DMS79 treated with DMSO at 0.1 percent for 48 hours (cell line): ENCODE data around the gene SUB1.
A peak's percentile ranks its signal among the peaks of the same experiment; 100 is the strongest.
"Not testable (repeated sequence)": the region's sequence is repeated elsewhere in the genome, so short reads cannot be mapped to it uniquely, and the experiment has no call there.

Source experiments
- DNase-seq: peaks from one replicate; lab custom pipeline; 2025; lab: John Stamatoyannopoulos, UW

Gene SUB1

DNA sequence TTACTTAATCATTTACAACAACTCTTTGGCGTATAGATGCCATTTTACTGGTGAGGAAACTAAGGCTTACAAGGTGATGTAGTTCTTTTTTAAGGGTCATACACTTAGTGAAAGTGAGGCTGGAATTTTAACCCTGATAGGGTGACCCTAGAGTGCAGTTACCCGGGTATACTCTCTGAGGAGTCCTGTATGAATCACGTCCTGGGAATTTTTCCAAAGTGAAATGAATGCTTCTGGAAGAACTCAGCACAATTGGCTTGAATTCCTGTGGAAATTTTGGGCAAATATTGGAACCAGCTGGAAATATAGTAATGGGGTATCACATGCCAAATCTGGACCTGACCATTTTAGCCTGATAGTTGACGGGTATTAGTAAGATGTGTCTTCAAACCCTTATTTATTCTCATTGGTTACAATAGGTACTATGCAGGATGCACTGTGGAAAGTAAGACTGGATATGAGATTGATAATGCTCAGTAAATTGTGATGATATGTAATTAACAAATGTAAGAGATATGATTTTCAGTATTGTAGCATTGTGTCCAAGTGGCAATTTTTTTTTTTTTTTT is 14.8 kb downstream of the SUB1 start:
- DNase-seq = no peak

DNA sequence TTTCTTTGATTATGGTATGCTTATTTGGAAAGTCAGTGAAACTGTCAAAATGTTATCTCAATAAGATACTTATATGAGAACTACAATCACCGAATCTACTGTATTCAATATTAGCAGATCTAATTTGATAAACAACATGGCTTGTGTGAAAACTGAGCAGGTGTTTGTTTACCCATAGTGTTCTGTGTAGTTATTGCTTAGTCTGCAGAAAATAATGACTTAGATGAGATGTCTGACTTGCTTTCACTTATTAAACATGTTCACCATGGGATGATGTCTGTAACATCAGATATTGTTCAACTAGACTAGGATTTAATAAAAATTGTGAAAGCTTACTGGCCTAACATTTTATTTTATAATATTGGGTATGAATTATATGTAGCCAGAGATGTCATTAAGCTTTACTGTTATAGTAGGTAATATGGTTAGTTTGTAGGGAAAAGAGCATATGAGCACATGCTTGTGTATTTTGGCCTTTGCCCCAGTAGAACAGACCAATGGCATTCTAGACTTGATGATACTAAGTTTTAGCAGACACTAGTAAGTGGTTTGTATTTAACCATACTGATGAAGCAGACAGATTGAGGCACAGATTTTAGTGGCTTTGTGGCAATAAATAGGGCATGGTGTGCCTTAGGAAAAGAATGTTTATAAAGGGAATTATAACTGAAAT is 16.4 kb downstream of the SUB1 start:
- no peak for DNase-seq

DNA sequence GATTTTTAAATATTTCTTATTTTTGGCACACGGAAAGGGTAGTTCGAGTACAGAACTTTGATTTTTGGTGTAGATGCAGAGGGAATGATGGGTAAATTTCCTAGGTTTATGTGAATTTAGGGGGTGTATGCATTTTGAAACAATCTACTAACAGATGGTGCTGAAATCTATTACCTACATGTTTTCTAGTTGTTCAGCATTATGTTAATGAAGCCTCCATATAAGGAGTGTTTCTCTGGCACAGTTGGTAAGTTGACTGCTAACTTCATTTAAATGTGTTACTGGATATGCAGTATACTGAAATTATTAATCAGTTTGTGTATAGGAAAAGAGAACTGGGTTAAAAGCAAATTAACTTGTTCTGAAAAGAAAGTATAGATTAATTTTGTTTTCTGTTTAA is 17.5 kb downstream of the SUB1 start:
- DNase-seq = no peak

DNA sequence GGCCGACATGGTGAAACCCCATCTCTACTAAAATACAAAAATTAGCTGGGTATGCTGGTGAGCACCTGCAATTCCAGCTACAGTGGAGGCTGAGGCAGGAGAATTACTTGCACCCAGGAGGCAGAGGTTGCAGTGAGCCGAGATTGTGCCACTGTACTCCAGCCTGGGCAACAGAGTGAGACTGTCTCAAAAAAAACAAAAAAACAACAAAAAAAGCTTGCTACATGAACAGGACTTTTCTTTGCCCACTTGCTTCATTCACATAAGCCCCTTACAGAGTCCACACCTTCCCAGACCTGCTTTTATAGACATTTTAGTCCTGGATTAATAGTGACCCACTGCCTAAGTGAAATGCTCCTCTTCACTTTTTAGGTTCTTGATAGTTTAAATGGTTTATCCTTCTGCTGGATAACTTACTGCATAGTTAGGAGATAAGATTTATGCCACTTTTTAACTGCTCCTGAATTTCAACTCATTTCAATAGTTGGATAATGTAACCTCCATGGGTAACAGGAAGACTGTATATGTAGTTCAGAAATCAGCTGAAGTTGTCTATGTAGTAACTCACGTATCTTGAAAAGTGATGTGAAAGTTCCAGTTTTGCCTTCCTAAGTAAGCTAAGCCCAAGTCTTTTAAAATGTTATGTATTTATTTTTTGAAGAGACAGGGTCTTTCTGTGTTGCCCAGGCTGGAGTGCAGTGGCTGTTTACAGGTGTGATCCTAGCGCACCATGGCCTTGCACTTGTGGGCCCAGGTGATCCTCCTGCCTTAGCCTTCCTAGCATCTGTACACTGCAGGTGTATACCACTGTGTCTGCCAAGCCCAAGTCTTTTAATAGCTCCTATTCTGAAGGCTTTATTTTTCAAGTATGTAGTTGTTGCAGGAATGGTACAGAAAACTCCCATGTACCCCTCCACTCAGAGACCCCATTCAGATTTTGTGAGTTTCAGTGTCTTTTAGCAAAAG is 19.7 kb downstream of the SUB1 start:
- no peak for DNase-seq

DNA sequence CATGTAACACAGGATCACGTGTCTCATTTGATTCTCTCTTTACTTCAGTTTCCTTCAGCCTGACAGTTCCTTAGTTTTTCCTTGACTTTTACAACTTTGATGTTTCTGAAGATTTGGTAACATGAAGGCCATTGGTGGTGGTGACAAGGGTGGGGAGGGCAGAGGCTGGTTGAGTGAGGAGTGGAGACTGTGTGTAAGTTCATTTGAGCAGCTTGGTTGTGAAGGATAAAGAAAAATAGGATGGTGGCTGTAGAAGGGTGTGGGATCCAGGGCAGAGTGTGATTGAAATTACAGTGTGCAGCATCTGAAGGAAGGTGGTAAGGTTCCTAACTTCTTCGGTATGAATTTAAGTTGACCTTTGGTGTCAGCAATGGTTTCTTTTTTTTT is 20.4 kb downstream of the SUB1 start:
- no peak for DNase-seq

DNA sequence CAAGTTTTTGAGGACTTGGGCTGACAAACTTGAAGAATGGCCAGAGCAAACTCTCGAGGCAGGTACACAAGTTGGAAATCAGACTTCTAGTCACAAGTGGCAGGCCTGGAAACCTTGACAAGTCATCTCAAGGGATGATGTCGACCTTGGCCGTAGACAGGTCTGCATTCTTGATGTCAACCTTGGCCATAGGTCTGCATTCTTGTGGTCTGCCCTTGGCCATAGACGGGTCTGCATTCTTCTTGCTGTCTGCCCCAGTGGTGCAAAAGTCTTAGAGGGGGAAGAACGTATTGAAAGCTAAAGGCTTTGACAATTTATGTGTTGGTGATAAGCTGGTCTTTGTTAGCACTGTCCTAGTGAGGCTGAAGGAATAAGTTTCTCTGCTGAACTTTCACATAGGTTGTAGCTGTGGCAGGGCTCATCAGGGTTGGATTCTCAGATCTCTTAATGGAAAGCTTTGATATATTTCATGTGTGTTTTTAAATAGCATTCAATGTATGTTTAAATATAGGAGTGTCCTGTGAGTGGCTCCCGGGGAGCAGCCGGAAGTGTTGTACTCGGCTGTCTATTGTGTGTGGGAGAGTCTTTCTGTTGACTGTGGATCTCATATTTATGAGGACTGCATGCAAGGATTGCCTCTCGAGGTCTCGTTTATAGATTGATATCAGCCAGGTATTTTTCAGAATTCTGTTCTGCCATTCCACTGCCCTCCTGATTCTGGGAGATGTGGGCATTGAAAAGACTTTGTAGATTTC is 27.0 kb downstream of the SUB1 start:
- DNase-seq = no peak

DNA sequence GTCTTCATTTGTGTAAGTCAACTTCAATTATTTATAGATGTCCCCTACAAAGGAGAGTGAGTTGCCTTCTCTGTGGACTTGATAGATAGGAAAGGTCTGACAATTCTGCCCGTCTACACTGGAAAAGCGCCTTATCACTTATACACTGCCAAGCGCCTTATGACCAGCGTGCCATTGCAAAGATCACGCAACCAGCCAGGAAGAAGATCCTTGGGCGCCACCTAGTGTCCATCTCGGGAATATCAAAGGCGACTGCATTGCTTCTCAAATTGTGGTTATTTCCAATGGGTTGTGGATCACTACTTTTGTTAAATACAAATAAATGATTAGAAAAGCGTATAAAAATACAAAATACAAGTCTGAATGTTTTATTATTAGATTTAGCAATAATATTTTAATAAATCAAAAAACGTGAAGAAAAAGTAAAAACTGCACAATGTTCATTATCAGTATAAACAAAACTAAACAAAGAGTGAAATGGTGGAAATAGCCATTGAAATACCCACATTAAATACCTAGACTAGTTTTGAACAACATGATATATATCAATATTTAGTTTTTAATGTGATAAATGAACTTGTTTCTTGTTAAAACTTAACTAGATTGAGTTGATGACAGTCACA is 27.8 kb downstream of the SUB1 start:
- DNase-seq = peak; percentile 39

DNA sequence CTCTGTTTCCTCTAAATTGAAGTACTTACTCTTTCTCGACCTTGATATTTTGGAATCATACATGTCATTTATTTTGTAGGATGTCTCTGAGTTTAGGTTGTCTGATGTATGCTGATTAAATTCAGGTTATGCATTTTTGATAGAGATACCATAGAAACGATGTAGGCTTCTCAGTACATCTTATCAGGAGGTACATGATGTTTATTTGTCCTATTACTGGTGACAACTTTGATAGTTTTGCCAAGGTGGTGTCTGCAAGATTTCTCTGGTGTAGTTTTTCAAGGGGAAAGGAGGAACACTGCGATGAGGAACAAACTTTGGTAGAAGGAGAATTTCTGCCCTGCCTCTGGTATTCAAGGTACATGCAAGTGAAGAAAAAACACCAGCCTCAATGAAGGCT is 29.9 kb downstream of the SUB1 start:
- DNase-seq = no peak

DNA sequence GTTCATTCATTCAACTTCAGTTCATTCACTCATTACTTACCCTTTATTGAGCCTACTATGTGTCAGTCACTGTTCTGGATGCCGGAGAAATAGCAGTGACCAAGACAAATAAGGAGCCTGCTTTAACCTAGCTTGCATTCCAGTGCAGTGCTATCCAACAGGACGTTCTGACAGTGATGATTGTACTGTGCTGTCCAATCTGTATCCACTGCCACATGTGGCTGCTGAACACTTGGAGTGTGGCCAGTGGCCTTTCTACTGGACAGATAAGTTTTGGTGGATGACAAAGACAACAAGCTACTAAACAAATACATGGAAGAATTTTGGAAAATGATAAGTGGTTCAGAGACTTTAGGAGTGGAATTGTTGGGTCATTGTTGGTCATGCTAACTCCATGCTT is 33.6 kb downstream of the SUB1 start:
- DNase-seq = no peak

DNA sequence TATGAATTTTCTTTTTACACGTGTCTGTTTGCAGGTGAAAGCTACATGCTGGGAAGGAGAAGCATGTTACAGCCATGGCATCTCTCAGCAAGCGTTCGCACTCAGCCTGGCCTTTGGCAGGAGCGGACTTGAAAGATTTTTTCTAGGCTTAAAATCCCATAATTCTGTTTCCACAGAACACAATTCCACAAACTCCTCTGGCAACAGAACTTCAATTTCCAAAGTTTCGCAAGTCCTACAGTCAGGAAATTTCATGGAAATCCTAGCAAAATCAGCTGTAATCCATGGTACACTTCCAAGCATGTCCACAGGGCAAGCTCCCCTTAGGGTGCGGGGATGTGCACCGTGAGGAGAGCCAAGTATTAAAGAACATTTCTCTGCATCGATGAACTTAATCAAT is 35.9 kb downstream of the SUB1 start:
- no peak for DNase-seq

DNA sequence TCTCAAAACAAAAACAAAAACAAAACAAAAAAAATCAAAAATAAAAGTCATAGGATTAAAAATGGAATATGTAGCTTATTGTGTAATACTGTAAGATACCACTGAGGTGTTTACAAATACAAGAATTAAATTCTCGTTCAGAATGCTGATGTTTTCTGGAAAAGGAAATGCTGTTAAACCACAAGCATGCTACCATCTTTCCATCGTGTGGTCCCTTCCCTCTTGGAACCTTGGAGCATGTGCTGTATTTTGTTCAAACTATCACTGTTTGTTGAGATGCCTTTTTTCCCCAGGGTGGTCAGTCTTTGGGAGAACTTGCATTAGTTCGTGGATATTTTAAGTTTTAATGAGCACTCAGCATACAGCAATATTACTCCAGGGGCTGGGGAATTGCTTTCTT is 39.7 kb downstream of the SUB1 start:
- no peak for DNase-seq

DNA sequence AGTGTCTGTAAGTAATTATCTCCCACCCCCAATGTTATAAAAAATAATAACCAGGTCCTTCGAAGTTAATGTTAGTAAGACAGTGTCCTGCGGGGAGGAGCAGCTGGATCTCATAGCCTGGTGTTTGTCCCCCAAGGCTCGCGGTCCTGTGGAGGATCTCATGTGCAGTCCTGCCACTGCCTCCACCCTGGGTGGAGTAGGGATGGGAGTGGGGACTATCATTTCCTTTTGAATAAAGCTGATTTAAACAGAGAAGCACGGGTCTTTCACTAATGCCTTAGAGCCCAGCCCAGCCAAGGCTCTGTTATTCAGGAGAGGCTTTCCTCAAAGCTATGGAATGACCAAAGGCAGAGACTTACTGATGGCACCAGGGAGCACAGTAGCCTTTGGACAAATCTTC is 40.2 kb downstream of the SUB1 start:
- DNase-seq = no peak

DNA sequence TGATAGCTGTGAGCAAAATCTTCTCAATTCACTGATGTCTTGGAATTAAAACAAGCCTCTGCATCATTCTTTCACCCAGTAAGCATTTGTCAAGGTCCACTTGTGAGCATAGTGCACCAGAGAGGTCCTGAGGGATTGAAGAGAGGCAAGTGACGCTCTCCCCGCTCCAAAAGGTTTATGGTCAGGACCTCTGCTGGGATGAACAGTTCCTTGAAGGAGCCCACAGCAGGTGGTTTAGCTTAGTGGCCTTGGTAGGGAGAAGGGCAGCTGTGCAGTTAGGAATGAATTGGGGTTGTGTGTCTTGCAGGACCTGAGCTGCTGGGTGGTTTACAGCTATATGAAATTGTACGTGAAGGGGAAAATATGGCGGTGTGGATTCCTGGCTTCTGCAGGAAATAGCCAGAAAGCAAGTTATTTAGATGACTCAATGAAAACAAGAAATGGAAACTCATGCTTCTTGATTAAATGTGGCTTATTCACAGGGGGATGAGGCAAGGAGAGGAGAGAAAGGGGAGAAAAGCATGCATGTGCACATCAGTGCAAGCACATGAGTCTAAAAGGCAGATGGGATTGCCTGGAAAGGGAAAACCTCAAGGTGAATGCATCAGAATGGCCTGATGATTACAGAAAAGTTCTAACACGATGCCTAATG is 42.0 kb downstream of the SUB1 start:
- no peak for DNase-seq

DNA sequence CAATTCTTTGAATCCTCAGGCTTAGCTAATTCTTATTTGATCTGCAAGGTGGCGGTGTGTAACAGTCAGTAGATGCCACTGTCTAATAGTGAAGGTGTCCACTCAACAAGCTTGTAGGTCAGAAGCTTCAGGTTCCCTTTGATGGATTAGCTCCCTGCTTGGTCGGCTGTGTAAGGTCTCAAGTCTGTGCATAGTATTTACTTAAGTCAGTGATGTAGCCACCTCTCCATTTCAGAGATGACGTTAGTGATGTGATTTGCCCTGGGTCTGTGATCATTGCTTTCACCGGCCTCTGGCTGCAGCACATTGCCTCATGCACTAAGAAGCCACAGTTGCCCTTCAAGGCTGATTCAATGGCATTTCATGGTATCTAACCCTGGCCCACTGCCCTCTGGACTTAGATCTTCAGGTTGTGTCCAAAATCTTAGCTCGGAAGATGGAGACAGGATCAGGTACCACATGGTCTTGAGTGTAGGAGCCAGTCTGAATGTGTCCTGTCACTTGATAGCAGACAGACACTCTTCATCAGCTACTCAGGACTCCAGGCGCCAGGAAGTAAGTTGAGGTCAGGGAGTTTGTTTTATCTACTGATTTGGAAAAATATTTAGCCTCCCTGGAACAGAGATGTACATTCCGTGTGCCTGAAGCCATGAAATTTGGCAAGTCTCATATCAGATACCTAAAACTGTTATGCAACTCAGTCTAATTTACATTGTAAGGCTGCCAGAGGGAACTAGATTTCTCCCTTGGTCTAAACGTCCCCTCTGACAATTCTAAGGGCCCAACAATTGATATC is 42.9 kb downstream of the SUB1 start:
- DNase-seq = no peak

DNA sequence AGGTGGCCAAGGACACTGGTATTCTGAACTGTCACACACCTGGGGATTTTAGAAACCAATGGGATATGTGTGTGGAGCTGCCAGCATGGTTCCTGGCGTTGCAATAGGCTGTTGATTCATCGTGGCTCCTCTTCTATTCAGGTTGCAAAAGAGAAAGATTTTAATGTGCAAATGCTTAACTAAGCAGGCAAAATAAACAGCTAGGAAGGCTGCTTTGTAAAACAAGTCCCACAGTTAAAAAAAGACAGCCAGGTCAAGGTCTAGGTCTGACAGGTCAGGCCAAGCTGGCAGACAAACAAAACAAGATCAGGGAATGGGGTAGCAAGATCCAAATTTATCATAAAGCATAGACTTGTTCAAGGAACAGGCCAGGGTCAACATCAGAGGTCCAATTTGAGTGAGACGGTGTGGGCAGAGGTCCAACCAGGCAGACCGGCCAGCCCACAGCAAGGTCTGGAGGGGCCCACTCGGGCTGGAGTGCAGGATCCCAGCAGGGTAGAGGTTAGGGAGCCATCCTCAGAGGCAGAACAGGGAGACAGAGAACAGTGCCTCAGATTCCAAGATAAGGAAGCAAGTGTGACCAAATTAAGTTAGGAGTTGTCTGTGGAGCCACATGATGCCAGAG is 45.6 kb downstream of the SUB1 start:
- no peak for DNase-seq

DNA sequence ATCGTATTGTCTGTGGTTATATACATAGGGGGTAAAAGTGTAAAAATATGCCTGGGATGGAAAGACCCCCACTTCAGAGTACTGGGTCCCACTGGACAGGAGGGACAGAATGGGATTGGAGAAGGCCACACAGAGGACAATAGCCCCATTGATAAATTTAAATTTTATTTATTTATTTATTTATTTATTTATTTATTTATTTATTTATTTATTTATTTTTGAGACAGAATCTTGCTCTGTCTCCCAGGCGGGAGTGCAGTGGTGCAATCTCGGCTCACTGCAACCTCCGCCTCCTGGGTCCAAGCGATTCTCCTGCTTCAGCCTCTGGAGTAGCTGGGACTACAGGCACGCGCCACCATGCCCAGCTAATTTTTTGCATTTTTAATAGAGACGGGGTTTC is 47.7 kb downstream of the SUB1 start:
- DNase-seq = not testable (repeated sequence)

DNA sequence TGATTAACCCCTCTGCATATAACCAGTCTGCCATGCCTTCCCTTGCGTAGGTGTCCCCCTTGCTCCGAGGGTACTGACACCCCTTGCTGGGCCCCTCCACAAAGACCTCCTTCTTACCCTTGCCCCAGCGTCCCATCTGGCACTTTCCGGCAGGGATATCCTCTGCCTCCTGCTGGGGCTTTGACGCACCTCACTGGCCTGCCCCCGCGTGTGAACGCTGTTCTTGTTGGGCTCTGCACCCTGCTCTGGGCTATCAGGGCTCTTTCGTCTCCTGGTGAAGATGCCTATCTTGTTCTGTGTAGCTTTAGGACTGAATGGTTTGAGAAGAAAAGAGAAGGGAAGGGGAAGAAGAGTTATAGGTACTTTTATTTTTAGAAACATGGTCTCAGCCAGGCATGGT is 53.0 kb downstream of the SUB1 start:
- DNase-seq = no peak

DNA sequence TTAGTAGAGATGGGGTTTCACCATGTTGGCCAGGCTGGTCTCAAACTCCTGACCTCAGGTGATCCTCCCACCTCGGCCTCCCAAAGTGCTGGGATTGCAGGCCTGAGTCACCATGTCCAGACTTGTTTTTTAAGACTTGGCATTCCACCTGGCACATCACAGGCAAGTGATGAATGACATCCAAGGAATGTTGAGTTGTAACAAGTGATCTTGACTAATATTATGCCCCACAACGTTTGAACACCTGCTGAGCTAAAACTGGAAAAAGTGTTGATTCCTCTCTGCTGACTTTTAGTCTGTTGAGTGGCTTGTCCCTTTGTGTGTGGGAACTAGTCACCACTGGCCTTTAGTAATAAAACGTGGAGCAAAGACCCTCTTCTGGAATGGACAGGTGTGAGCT is 54.6 kb downstream of the SUB1 start:
- no peak for DNase-seq

DNA sequence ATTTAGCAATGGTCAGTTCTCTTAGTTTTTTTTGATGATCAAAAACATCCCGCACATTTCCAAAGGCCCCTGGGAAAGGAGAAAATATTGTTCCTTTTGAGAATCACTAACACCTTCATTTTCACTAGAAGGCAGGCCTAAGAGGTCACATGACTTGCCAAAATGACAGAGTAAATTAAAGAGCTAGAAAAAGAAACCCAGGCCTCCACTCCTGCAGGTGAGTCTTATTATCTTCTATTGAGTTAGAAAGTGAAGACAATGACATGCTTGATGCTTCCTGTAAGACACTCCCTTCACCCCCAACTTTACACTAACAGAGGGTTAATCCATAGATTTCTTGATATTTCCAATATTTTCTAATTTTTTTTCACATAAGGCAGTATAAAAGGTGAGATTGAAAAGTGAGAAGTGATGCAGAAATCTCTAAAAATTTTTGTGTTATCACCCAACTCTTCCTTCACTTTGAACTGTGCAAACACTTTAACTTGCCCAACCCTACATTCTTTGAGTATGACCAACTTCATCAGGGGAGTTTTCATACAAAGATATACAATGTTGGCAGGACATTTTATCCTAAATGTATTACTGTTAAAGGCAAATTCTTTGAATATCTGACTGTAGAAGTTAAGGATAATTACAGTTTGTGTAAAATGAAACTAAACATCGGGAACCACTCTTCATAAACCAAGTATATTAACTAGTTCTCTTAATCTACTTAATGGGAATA is 57.1 kb downstream of the SUB1 start:
- no peak for DNase-seq
